Small intestine (tissue), 7 donors: Measurements from ENCODE around the gene FNBP1. TPM values are rescaled to one million over a fixed set of nuclear protein-coding genes. Genes with fewer than 3 reads are reported as not detected.

Experiments
- DNase-seq, 2 donors: peaks; one replicate each; pipeline versions ENCODE4 v3.0.0 to v3.0.0-alpha.2; 2013
- FAIRE-seq: peaks from 2 replicates; lab custom pipeline; 2012; peaks lifted over from hg19 to GRCh38; lab: Jason Lieb, UNC
- H3K27ac ChIP-seq, 3 donors: one replicate each; pipeline ENCODE4 v1.5.1; 2013; ENCODE audit warnings: low read length in 2 of 3, mild to moderate bottlenecking in 2 of 3, control low read depth in 1 of 3, inconsistent platforms in 1 of 3, low read depth in 1 of 3, moderate library complexity in 1 of 3
- H3K27me3 ChIP-seq, 3 donors: one replicate each; pipeline ENCODE4 v1.6.1; 2013; ENCODE audit warnings: low read length in 3 of 3, inconsistent platforms in 1 of 3; ENCODE audit not compliant: control insufficient read depth in 3 of 3, insufficient read depth in 3 of 3
- H3K36me3 ChIP-seq, 3 donors: one replicate each; pipeline ENCODE4 v1.6.1; 2013; ENCODE audit warnings: low read length in 3 of 3, inconsistent platforms in 1 of 3, low read depth in 1 of 3, mild to moderate bottlenecking in 1 of 3, moderate library complexity in 1 of 3; ENCODE audit not compliant: control insufficient read depth in 3 of 3, insufficient read depth in 2 of 3
- H3K4me1 ChIP-seq, 3 donors: one replicate each; pipeline ENCODE4 v1.6.1; 2013; ENCODE audit warnings: low read length in 2 of 3, inconsistent platforms in 1 of 3, low read depth in 1 of 3, mild to moderate bottlenecking in 1 of 3, moderate library complexity in 1 of 3; ENCODE audit not compliant: control insufficient read depth in 3 of 3, insufficient read depth in 2 of 3
- H3K4me3 ChIP-seq, 3 donors: one replicate each; pipeline ENCODE4 v1.5.1; 2013; ENCODE audit warnings: low read length in 3 of 3, control low read depth in 1 of 3, inconsistent platforms in 1 of 3, low read depth in 1 of 3, mild to moderate bottlenecking in 1 of 3, moderate library complexity in 1 of 3
- H3K9me3 ChIP-seq, 2 donors: one replicate each; pipeline ENCODE4 v1.6.1; 2013; ENCODE audit warnings: low read depth in 1 of 2, low read length in 1 of 2; ENCODE audit not compliant: control insufficient read depth in 2 of 2, insufficient read depth in 1 of 2
- WGBS, 3 donors: extraction: QIAGEN DNeasy Blood & Tissue Kit; methylation state at CpG; one replicate each; pipeline ENCODE4 v1.1.7; 2013; 5-methylcytosine and 5-hydroxymethylcytosine counted together
- polyA plus RNA-seq, 4 donors: library from polyadenylated mRNA; stranded (reverse) in 3 of 4; unstranded in 1 of 4; fragments of 200-250 nt in 3 of 4; fragments of 120-200 nt in 1 of 4; gene quantifications; one replicate each; pipeline versions ENCODE4 v1.2.1 to v1.2.3, GENCODE V29; 2013
- donor health status: healthy with polysubstance abuse.
- donor health status: control.
- donor health status: control.
- donor health status: Bipolar disorder and iron deficiency.
- donor health status: healthy.

FNBP1 gene
- polyA plus RNA-seq, 4 donors, result 1.3 to 16.5 (median 9.0) TPM

- peaks cover 0 to 30% (median 0%) of the 10 kb centered on the region in 3 donors for H3K36me3 ChIP-seq
- H3K27ac ChIP-seq, result peak overlapping the region in 2 of 3 donors; percentile 43 to 90
- peaks cover 0 to 24% (median 10%) of the 10 kb centered on the region in 3 donors for H3K4me1 ChIP-seq
- no peak for FAIRE-seq
- H3K4me3 ChIP-seq, result no peak overlapping the region
- H3K27me3 ChIP-seq, result peaks cover 0 to 7% (median 0%) of the 10 kb centered on the region in 3 donors
- DNase-seq, result peak in 1 of 2 donors; percentile 42
- H3K9me3 ChIP-seq, result no peaks in the 10 kb centered on the region
- WGBS, 3 donors, result 42 to 59% (median 55%) methylated on average over 27 of the region's 27 CpGs
These were observed 155.4 kb downstream of the FNBP1 start for GRCh38 chr9:129887334-129888292.

DNA sequence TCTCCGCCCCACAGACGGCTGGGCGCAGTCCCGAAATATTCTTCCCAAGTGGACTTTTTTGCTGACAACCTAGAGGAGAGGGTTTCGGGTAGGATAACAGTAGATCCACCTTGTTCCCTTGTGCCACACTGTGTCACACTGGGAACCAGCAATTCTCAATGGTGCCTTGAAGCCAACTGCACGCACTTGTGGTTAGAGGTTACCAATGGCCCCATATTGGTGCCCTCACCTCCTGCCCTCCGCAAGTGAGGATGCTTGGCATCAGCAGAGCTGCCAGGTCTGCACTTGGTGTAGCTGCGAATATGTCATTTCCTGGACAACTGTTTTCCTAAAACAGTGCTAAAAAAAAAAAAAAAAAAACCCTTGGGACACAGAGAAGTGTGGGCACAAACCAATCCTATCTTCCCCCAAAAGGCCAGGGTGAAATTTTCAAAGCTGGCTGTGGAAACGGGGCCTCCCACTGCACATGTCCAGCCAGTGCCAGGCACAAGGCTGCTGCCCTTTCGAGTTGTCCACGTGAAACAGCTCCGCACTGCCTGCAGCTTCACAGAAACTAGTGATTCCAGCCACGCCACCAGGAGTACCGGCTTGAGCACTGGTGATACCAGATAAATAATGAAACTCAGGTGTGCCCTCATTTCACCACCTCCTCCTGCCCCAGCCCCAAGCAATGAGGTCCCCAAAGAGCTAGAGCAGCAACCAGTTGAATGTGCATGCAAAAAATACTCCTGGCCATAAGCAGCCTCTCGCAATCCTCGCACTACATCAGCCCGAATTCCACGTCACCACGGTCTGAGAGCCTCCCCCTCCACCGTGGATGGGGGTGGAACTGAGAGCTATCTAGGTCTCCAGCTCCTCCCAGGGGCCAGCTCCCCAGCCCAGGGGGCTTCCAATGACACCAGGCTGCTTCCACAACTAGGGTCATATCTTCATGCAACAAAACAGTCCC is 156.5 kb downstream of the FNBP1 start:
- peak in 1 of 2 donors; percentile 13 for DNase-seq
- peak overlapping the region in 2 of 3 donors; percentile 0 to 90 for H3K27ac ChIP-seq
- H3K9me3 ChIP-seq, result no peaks in the 10 kb centered on the region
- H3K27me3 ChIP-seq, result peaks cover 0 to 7% (median 0%) of the 10 kb centered on the region in 3 donors
- peaks cover 0 to 35% (median 2%) of the 10 kb centered on the region in 3 donors for H3K36me3 ChIP-seq
- WGBS, 3 donors, result 37 to 57% (median 42%) methylated on average over 20 of the region's 20 CpGs
- peak overlapping the region in 2 of 3 donors; percentile 38 to 43 for H3K4me3 ChIP-seq
- no peak for FAIRE-seq
- peaks cover 0 to 24% (median 10%) of the 10 kb centered on the region in 3 donors for H3K4me1 ChIP-seq

GRCh38 chr9:129885670-129886106 is 157.3 kb downstream of the FNBP1 start:
- no peaks in the 10 kb centered on the region for H3K9me3 ChIP-seq
- H3K27me3 ChIP-seq, result peaks cover 0 to 7% (median 0%) of the 10 kb centered on the region in 3 donors
- H3K4me1 ChIP-seq, result peaks cover 0 to 24% (median 6%) of the 10 kb centered on the region in 3 donors
- DNase-seq (peak; percentile 80 to 94), FAIRE-seq (no peak)
- peaks cover 0 to 35% (median 2%) of the 10 kb centered on the region in 3 donors for H3K36me3 ChIP-seq
- H3K4me3 ChIP-seq, result peak overlapping the region; percentile 19 to 43 (median 38)
- WGBS, 3 donors, result 0 to 1% (median 1%) methylated on average over 27 of the region's 27 CpGs
- H3K27ac ChIP-seq, result peak overlapping the region; percentile 60 to 90 (median 68)

GRCh38 chr9:129885018-129885669 is 157.8 kb downstream of the FNBP1 start:
- peaks cover 0 to 24% (median 6%) of the 10 kb centered on the region in 3 donors for H3K4me1 ChIP-seq
- 18 to 25% (median 20%) methylated on average over 24 to 27 of the region's 27 CpGs for WGBS, 3 donors
- no peak for FAIRE-seq

DNA sequence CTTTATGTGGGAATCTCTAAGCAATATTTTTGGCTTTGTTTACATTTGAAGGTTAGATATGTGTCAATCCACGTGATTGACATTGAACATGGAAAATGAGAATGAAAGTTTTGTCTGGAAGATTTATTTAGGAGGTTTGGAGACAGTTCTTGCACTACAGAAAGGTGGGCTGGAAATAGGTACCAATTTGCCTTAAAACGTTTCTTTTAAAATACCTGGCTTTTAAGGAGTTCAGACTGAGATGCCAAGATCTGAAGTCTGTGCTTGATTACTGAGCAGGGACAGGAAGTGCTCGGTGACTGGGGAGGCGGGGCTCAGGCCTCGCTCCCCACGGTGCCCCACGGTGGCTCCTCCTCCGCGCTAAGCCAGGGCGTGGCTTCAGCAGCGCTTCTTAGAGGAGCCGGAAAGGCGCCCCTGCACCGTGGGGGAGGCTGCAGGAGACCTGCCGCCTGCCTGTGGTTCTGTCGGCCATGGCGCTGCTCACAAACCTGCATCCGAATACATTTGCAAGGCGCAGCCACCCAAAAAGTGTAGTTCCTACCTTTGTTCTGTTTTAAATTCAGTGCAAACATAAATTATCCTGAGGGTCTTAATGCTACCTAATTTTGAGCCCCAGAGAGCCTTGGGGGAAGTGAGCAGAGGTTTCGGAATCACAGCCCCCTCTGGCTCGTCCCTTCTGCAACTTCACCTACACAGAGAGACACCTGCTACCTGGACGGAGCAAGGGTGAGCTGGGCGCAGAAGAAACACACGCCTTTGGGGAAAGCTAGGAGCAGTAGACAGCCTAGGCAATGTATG is 158.6 kb downstream of the FNBP1 start:
- H3K36me3 ChIP-seq, result peaks cover 0 to 28% (median 2%) of the 10 kb centered on the region in 3 donors
- H3K4me3 ChIP-seq, result peak overlapping the region; percentile 22 to 43 (median 33)
- no peak for FAIRE-seq
- peak overlapping the region; percentile 53 to 90 (median 68) for H3K27ac ChIP-seq
- DNase-seq, result peak; percentile 93 to 96
- 3 to 10% (median 4%) methylated on average over 22 to 24 of the region's 24 CpGs for WGBS, 3 donors
- H3K27me3 ChIP-seq, result peaks cover 0 to 3% (median 0%) of the 10 kb centered on the region in 3 donors
- no peaks in the 10 kb centered on the region for H3K9me3 ChIP-seq
- peaks cover 0 to 24% (median 6%) of the 10 kb centered on the region in 3 donors for H3K4me1 ChIP-seq

More at GRCh38 chr9:129885018-129885669, 157.8 kb downstream of the FNBP1 start:
- Histone ChIP-seq H3K4me3 (peak overlapping the region; percentile 22 to 43 (median 38)), H3K27me3 (peaks cover 0 to 7% (median 0%) of the 10 kb centered on the region in 3 donors), H3K9me3 (no peaks in the 10 kb centered on the region), H3K27ac (peak overlapping the region; percentile 60 to 90 (median 68)), H3K36me3 (peaks cover 0 to 35% (median 2%) of the 10 kb centered on the region in 3 donors)
- peak; percentile 30 to 45 for DNase-seq

DNA sequence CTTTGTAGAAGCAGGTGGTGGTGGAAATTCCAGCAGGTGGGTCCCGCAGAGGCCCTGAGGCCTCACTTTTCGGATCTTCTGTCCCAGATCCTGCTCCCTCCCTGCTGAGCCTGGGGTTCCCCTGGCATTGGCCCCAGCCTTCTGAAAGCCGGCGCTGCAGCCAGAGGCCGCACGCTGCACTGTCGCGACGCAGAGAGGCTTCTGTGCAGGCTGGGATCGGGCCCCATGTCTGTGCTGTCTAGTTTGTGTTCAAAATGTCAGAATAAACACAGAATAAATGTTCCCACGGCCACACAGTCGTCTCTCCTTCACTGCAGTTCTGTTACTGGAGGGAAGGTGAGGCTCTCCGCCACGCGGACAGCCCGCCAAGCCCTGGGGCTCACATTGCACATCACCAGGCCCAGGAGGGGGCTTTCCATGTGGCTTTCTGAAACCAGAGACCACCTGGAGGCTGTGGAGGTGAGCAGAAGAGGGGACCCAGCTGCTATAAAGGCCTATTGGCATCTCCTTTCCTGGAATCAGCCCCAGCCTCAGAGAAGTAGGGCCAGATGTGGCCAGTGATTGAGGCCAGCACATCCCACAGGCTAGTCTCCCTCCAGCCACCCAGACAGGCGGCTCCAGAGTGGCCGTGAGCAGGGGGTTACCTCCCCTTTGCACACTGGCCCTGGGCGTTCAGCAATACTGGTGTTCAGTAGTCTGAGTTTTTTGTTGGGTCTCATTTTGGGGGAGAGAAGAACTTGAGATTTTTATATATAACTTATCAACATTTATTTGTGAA is 161.3 kb downstream of the FNBP1 start:
- no peak overlapping the region for H3K27ac ChIP-seq
- FAIRE-seq, result no peak
- WGBS, 3 donors, result 77 to 90% (median 81%) methylated on average over 19 of the region's 19 CpGs

More for the DNA sequence above, 161.3 kb downstream of the FNBP1 start:
- Histone ChIP-seq H3K9me3 (no peaks in the 10 kb centered on the region), H3K27me3 (peaks cover 0 to 3% (median 0%) of the 10 kb centered on the region in 3 donors), H3K4me3 (no peak overlapping the region), H3K4me1 (peaks cover 0 to 24% (median 5%) of the 10 kb centered on the region in 3 donors), H3K36me3 (peaks cover 0 to 26% (median 5%) of the 10 kb centered on the region in 3 donors)
- DNase-seq, result no peak
